ENCODE measurements around the gene PHKG1.
A peak's percentile ranks its signal among the peaks of the same experiment; 100 is the strongest.
"Not testable (repeated sequence)": the region's sequence is repeated elsewhere in the genome, so short reads cannot be mapped to it uniquely, and the experiment has no call there.

PHKG1 gene

GRCh38 chr7:56062382-56062781, 30.4 kb downstream of the PHKG1 start:
- TF ChIP-seq CTCF (IDR thresholded peaks at IDR 0.05; ENCODE audit: control insufficient read depth, insufficient read depth, low read depth, low read length, missing control alignments): no peak
- peak; percentile 42 for DNase-seq (ENCODE audit: low read depth)
- H3K4me3 ChIP-seq (ENCODE audit: control insufficient read depth, low read depth, low read length): no peak overlapping the region

DNA sequence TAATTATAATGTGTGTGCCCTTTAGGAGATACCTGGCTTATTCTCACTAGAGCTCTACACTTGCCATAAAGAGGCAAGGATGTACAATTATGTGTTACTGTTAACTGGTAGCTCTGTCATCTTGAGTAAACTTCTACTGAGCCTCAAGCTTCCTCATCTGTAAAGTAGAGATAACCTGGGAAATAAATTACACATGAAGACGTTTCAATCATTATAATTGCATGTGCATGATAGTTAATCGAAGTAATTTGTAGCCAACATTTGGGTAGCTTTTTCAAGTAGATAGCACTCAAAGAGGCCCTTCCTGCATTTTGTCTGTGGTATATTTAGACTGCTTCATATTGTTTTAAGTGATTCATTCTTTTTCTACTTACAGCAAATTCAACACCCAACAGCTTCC, 38.8 kb downstream of the PHKG1 start:
- H3K4me3 ChIP-seq (ENCODE audit: control insufficient read depth, low read depth, low read length): no peak overlapping the region
- DNase-seq (ENCODE audit: low read depth): no peak

GRCh38 chr7:56053379-56053778, 39.4 kb downstream of the PHKG1 start:
- no peak for DNase-seq (ENCODE audit: low read depth)
- no peak overlapping the region for H3K4me3 ChIP-seq (ENCODE audit: control insufficient read depth, low read depth, low read length)

More for the DNA sequence above, 38.8 kb downstream of the PHKG1 start:
- no peak for TF ChIP-seq CTCF (IDR thresholded peaks at IDR 0.05; ENCODE audit: control insufficient read depth, insufficient read depth, low read depth, low read length, missing control alignments)

DNA sequence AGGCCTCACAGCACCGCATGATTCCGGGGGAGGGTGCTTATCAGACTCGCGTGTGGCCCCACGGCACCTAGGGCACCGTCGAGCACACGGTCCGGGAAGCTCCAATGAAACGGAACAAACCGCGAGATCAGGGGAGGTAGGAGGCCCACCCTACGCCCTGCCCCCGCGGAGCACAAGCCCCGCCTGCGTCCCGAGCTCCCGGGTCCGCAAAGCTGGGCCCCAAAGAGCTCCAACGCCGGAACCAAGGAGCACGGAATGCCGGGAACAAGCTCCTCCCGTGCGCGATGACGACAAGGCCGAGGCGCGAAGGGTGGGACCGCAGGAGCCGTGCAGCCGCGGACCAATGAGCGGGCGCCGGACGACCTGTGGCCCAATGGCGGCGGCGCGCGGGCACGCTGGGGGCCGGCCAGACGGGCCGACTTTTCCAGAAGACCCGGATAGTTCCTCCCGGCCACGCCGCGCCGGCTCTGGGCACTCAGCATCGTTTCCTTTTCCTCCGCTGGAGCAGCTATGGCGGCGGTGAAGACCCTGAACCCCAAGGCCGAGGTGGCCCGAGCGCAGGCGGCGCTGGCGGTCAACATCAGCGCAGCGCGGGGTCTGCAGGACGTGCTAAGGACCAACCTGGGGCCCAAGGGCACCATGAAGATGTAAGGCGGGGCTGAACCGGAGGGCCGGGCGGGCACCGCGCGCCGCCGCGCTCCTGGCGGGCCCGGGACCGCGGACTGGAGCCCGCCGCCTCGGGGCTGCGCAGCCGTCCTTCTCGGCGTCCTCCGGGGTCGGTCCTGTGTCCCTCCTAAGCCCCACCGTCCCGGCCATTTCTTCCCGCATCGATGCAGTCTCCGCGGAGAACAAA, 41.2 kb downstream of the PHKG1 start, which contains the start of the genes CCT6A and PSPH:
Gene CCT6A, plus strand, starts transcription at position 427 of the 853 bp plus-strand sequence. Its CDS starts 84 bp downstream, at position 511.
Gene PSPH, minus strand, starts transcription at position 106 of the 853 bp plus-strand sequence. CDS start 30,232 bp downstream, outside the sequence.
- DNase-seq (ENCODE audit: low read depth): peak; percentile 92
- no peak for TF ChIP-seq CTCF (IDR thresholded peaks at IDR 0.05; ENCODE audit: control insufficient read depth, insufficient read depth, low read depth, low read length, missing control alignments)
- H3K4me3 ChIP-seq (ENCODE audit: control insufficient read depth, low read depth, low read length): peak within 1 kb of the TSS; percentile 97

More at GRCh38 chr7:56053379-56053778, 39.4 kb downstream of the PHKG1 start:
- TF ChIP-seq CTCF (IDR thresholded peaks at IDR 0.05; ENCODE audit: control insufficient read depth, insufficient read depth, low read depth, low read length, missing control alignments): no peak

GRCh38 chr7:56051053-56051338, 41.8 kb downstream of the PHKG1 start:
- TF ChIP-seq CTCF (IDR thresholded peaks at IDR 0.05; ENCODE audit: control insufficient read depth, insufficient read depth, low read depth, low read length, missing control alignments): no peak
- peak overlapping the region; percentile 61 for H3K4me3 ChIP-seq (ENCODE audit: control insufficient read depth, low read depth, low read length)
- DNase-seq (ENCODE audit: low read depth): no peak

DNA sequence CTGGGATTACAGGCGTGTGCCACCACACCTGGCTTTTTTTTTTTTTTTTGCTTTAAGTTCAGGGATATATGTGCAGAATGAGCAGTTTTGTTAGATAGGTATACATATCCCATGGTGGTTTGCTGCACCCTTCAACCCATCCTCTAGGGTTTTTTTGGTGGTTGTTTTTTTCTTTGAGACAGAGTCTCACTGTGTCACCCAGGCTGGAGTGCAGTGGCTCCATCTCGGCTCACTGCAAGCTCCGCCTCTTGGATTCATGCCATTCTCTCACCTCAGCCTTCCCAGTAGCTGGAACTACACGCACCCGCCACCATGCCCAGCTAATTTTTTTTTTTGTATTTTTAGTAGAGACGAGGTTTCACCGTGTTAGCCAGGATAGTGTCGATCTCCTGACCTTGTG, 44.0 kb downstream of the PHKG1 start:
- not testable (repeated sequence) for DNase-seq (ENCODE audit: low read depth); H3K4me3 ChIP-seq (ENCODE audit: control insufficient read depth, low read depth, low read length)

DNA sequence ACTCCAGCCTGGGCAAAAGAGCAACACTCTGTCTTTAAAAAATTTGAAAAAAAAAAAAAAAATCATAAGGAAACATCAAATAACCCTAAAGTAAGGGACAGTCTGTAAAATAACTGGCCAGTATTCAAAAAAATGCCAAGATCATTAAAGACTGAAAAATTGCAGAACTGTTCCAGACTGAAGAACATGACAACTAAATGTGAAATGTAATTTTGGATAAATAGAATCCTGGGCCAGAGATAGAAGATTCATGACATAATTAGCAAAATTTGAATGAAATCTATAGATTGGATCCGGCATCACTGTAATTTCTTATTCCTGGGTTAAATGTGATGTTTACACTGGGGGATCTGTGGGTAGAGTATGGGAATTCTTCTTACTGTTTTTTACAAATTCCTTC, 44.5 kb downstream of the PHKG1 start:
- no peak for TF ChIP-seq CTCF (IDR thresholded peaks at IDR 0.05; ENCODE audit: control insufficient read depth, insufficient read depth, low read depth, low read length, missing control alignments)
- no peak for DNase-seq (ENCODE audit: low read depth)
- H3K4me3 ChIP-seq (ENCODE audit: control insufficient read depth, low read depth, low read length): no peak overlapping the region

- H3K4me3 ChIP-seq (ENCODE audit: control insufficient read depth, low read depth, low read length); DNase-seq (ENCODE audit: low read depth): not testable (repeated sequence)
Measured at GRCh38 chr7:56047446-56048116, 45.2 kb downstream of the PHKG1 start.

Data from AG09309 (cell line).